Activated CD8-positive, alpha-beta memory T cell treated with anti-CD3 and anti-CD28 coated beads, Interleukin-2, amount 10 ng/mL, durations not matched to agents 7 days and 5 days (primary cell): Measurements from ENCODE around the gene CLTRN. TPM values are rescaled to one million over a fixed set of nuclear protein-coding genes. Genes with fewer than 3 reads are reported as not detected.

Experiments used
- ATAC-seq: fragments of 150-1000 bp; cut with Tn5 transposase; one replicate; pipeline ENCODE4 v1.10.0; 2021; ENCODE audit warnings: moderate library complexity
- CTCF ChIA-PET: fragments of 350-600 bp; sonication (Branson Sonifier 250); formaldehyde crosslinking; loops from one replicate; lab custom pipeline; 2021; ENCODE audit warnings: antibody characterized with exemption; lab: Charles Lee
- DNase-seq: peaks from one replicate; pipeline ENCODE4 v3.0.0-alpha.2; 2020
- H3K27ac Mint-ChIP-seq: one replicate; pipeline ENCODE4 v1.8.0; 2021; ENCODE audit warnings: mild to moderate bottlenecking, mixed read lengths
- H3K27me3 Mint-ChIP-seq: one replicate; pipeline ENCODE4 v1.8.0; 2021; ENCODE audit warnings: mixed read lengths
- H3K36me3 Mint-ChIP-seq: one replicate; pipeline ENCODE4 v1.8.0; 2021; ENCODE audit warnings: mild to moderate bottlenecking, mixed read lengths
- H3K4me1 Mint-ChIP-seq: one replicate; pipeline ENCODE4 v1.8.0; 2021; ENCODE audit warnings: mixed read lengths
- H3K4me3 Mint-ChIP-seq: one replicate; pipeline ENCODE4 v1.8.0; 2021; ENCODE audit warnings: mild to moderate bottlenecking, moderate library complexity, mixed read lengths
- H3K9me3 Mint-ChIP-seq: one replicate; pipeline ENCODE4 v1.8.0; 2022; ENCODE audit warnings: low read depth, mixed read lengths
- total RNA-seq, 2 experiments: library from RNA; stranded (reverse); gene quantifications; one replicate each; pipeline ENCODE4 v1.2.3, GENCODE V29; 2021

The CLTRN gene
- total RNA-seq, 2 experiments from 2014 or later, result 0.21 TPM; not detected in 1

- CTCF ChIA-PET, result no interaction called here
- Mint-ChIP-seq H3K4me1 (no peaks in the 10 kb centered on the region), H3K36me3 (no peaks in the 10 kb centered on the region), H3K27ac (no peak overlapping the region), H3K27me3 (peaks cover 4% of the 10 kb centered on the region), H3K9me3 (no peaks in the 10 kb centered on the region), H3K4me3 (no peak overlapping the region)
- no peak for DNase-seq
- no peak for ATAC-seq
These were observed 66.6 kb downstream of the CLTRN start for GRCh38 chrX:15598026-15598425.

- Mint-ChIP-seq H3K9me3 (no peaks in the 10 kb centered on the region), H3K27me3 (peaks cover 17% of the 10 kb centered on the region), H3K4me1 (no peaks in the 10 kb centered on the region), H3K27ac (no peak overlapping the region), H3K36me3 (no peaks in the 10 kb centered on the region), H3K4me3 (no peak overlapping the region)
- CTCF ChIA-PET, result no interaction called here
- no peak for DNase-seq
- no peak for ATAC-seq
These were observed 70.2 kb downstream of the CLTRN start for GRCh38 chrX:15594371-15594770.

GRCh38 chrX:15579778-15580747, 84.5 kb downstream of the CLTRN start:
- Mint-ChIP-seq H3K9me3 (no peaks in the 10 kb centered on the region), H3K27ac (no peak overlapping the region), H3K4me3 (no peak overlapping the region), H3K27me3 (peaks cover 8% of the 10 kb centered on the region), H3K36me3 (no peaks in the 10 kb centered on the region), H3K4me1 (no peaks in the 10 kb centered on the region)
- CTCF ChIA-PET, result no interaction called here
- ATAC-seq (no peak), DNase-seq (no peak)

Other genes starting within 250 kb of the CLTRN start
- 1 to 10 TPM; 6.2 to 7.0 TPM for gene PIR, start 171.5 kb downstream of the CLTRN start, total RNA-seq
- gene BMX, start 164.0 kb downstream of the CLTRN start, total RNA-seq, result not detected
- gene ACE2, start 63.8 kb downstream of the CLTRN start, total RNA-seq, result not detected
- 10 to 100 TPM in 1 of 2 experiments, 1 to 10 TPM in 1; 7.8 to 12.7 TPM for gene CA5B, start 73.5 kb upstream of the CLTRN start, total RNA-seq
- gene ZRSR2, start 125.7 kb upstream of the CLTRN start, total RNA-seq, result 10 to 100 TPM; 18.0 to 20.1 TPM
- 10 to 100 TPM; 21.4 to 22.4 TPM for gene AP1S2, start 190.0 kb upstream of the CLTRN start, total RNA-seq